HepG2 (cell line): ENCODE results near the gene CRISPLD2. TPM values are rescaled to one million over a fixed set of nuclear protein-coding genes. Genes with fewer than 3 reads are reported as not detected.

Experiments
- ATAC-seq: fragments of 200-7000 bp; cut with Tn5 transposase; 3 replicates; pipeline ENCODE4 v1.9.1; 2020; ENCODE audit warnings: mild to moderate bottlenecking, moderate library complexity
- BruUV-seq: library from RNA; stranded (reverse); fragments of 400-500 nt; replicated peaks from 2 replicates; lab custom pipeline; 2021; lab: Mats Ljungman, UMichigan
- CTCF ChIA-PET: fragments of 300-600 bp; formaldehyde crosslinking; extraction: SDS; loops from one replicate; lab custom pipeline; 2021; ENCODE audit warnings: low total read pairs, inconsistent platforms, low intra/inter-chr PET ratio; lab: Yijun Ruan, JAX
- POLR2A ChIA-PET: fragments of 350-600 bp; sonication (Branson Sonifier 250); formaldehyde crosslinking; loops from one replicate; lab custom pipeline; 2020; ENCODE audit warnings: antibody characterized with exemption, inconsistent platforms; lab: Yijun Ruan, JAX
- DNase-seq: peaks from one replicate; pipeline ENCODE4 v3.0.0-alpha.2; 2015; ENCODE audit warnings: low spot score
- FAIRE-seq: peaks from 3 replicates; lab custom pipeline; 2011; peaks lifted over from hg19 to GRCh38; lab: Jason Lieb, UNC
- H2AFZ ChIP-seq: one replicate; pipeline ENCODE4 v1.6.1; 2011; ENCODE audit warnings: low read length, inconsistent platforms
- H3K27ac ChIP-seq: fragments of 300-600 bp; 3 replicates; pipeline ENCODE4 v1.8.0; 2011; ENCODE audit warnings: mixed run types, mild to moderate bottlenecking, mixed read lengths, low read length, inconsistent platforms; ENCODE audit not compliant: insufficient read depth; ENCODE audit errors: extremely low read length
- H3K27me3 ChIP-seq, 2 experiments: fragments of 200-600 bp in 1 of 2; 2 replicates in 1 of 2; 3 replicates in 1 of 2; pipeline versions ENCODE4 v1.6.0 to v1.8.0; 2011; ENCODE audit warnings: low read length in 2 of 2, mild to moderate bottlenecking in 2 of 2, moderate library complexity in 2 of 2, inconsistent platforms in 1 of 2; ENCODE audit not compliant: insufficient read depth in 2 of 2, control insufficient read depth in 1 of 2
- H3K36me3 ChIP-seq, 2 experiments: fragments of 200-600 bp in 1 of 2; replicated peaks in 1 of 2; 2 replicates in 1 of 2; 3 replicates in 1 of 2; pipeline versions ENCODE4 v1.5.1 to v1.8.0; 2011; ENCODE audit warnings: low read length in 2 of 2, inconsistent platforms in 1 of 2; ENCODE audit not compliant: insufficient read depth in 2 of 2, control insufficient read depth in 1 of 2
- H3K4me1 ChIP-seq: 2 replicates; pipeline ENCODE4 v1.5.1; 2012; ENCODE audit warnings: low read length, inconsistent platforms; ENCODE audit not compliant: insufficient read depth
- H3K4me2 ChIP-seq: 2 replicates; pipeline ENCODE4 v1.6.0; 2011; ENCODE audit warnings: low read depth, low read length, inconsistent platforms
- H3K4me3 ChIP-seq, 3 experiments: fragments of 200-600 bp in 1 of 3; sonication (generic), shearing (Covaris generic) in 1 of 3; replicated peaks in 1 of 3; 2 replicates each; pipeline ENCODE4 v1.5.1; 2011 to 2016; ENCODE audit warnings: low read length in 3 of 3, inconsistent platforms in 2 of 3, low read depth in 2 of 3, mild to moderate bottlenecking in 2 of 3, control low read depth in 1 of 3, mixed read lengths in 1 of 3; ENCODE audit not compliant: insufficient read depth in 1 of 3
- H3K79me2 ChIP-seq: one replicate; pipeline ENCODE4 v1.6.1; 2011; ENCODE audit warnings: low read length, inconsistent platforms; ENCODE audit not compliant: insufficient read depth
- H3K9ac ChIP-seq: 2 replicates; pipeline ENCODE4 v1.6.0; 2011; ENCODE audit warnings: mild to moderate bottlenecking, low read depth, low read length, inconsistent platforms; ENCODE audit not compliant: insufficient read depth
- H3K9me3 ChIP-seq: 2 replicates; pipeline ENCODE4 v1.5.1; 2012; ENCODE audit warnings: mild to moderate bottlenecking, low read length
- H4K20me1 ChIP-seq: 2 replicates; pipeline ENCODE4 v1.6.0; 2011; ENCODE audit warnings: inconsistent platforms, mild to moderate bottlenecking, low read length, moderate library complexity; ENCODE audit not compliant: insufficient read depth
- DBP ChIP-seq: sonication (generic); formaldehyde crosslinking; IDR thresholded peaks from 2 replicates; pipeline ENCODE4 v1.4.0; 2020; ENCODE audit warnings: missing genetic modification reagents; ENCODE audit errors: not compliant biosample characterization
- HOXA9 ChIP-seq: sonication (generic); formaldehyde crosslinking; IDR thresholded peaks from 2 replicates; pipeline ENCODE4 v1.8.1; 2022; ENCODE audit warnings: missing genetic modification reagents, mild to moderate bottlenecking, moderate library complexity, borderline replicate concordance
- ZBTB25 ChIP-seq: IDR thresholded peaks from 2 replicates; pipeline ENCODE4 v1.6.1; 2018; ENCODE audit warnings: missing genetic modification reagents
- ZHX1 ChIP-seq: sonication (generic); formaldehyde crosslinking; IDR thresholded peaks from 2 replicates; pipeline ENCODE4 v1.8.1; 2022; ENCODE audit warnings: low read depth, mild to moderate bottlenecking, missing genetic modification reagents
- ZNF639 ChIP-seq: conservative IDR thresholded peaks from 2 replicates; pipeline ENCODE4 v1.6.1; 2018; ENCODE audit warnings: missing genetic modification reagents
- ZSCAN12 ChIP-seq: sonication (generic); formaldehyde crosslinking; IDR thresholded peaks from 2 replicates; pipeline ENCODE4 v1.9.0; 2021; ENCODE audit warnings: mild to moderate bottlenecking, missing genetic modification reagents
- WGBS: methylation state at CpG from one replicate; pipeline ENCODE4 v1.1.6; 2017; ENCODE audit warnings: low lambda C conversion rate; 5-methylcytosine and 5-hydroxymethylcytosine counted together
- in situ Hi-C: cut with HindIII; loops from 2 replicates; pipeline ENCODE4 v1.10.0; 2017; ENCODE audit warnings: low pct_unique_long_range_greater_than_20kb; ENCODE audit not compliant: extremely low pct_ligation_motif_present
- intact Hi-C: fragments of 100-400 bp; cut with micrococcal nuclease; formaldehyde crosslinking; loops from one replicate; pipeline ENCODE4 v1.10.0; 2022; ENCODE audit not compliant: unreplicated experiment
- polyA plus RNA-seq, 8 experiments: library from polyadenylated mRNA; depleted of rRNA in 3 of 8; stranded (reverse) in 7 of 8; unstranded in 1 of 8; fragments of >200 nt; fragmentation: Illumina TruSeq in 4 of 8; extraction: Trizol in 4 of 8; gene quantifications; 2 replicates each; pipeline versions ENCODE4 v1.2.1 to v1.2.3, GENCODE V29; 2011 to 2016; ENCODE audit warnings: low read depth in 4 of 8, missing spikeins in 1 of 8, mixed read lengths in 1 of 8; ENCODE audit not compliant: insufficient read depth in 1 of 8
- total RNA-seq, 5 experiments: library from RNA; depleted of rRNA; stranded (reverse); fragments of >200 nt; fragmentation: Illumina TruSeq; extraction: Trizol; gene quantifications; 2 replicates each; pipeline ENCODE4 v1.2.3, GENCODE V29; 2016; ENCODE audit warnings: low read depth in 1 of 5

Gene CRISPLD2
- total and polyA plus RNA-seq, 2 of the 13 experiments (the other 11 are each of a cell fraction or from before 2014, with no cell fraction given): 0.04 to 0.31 TPM

- ChIA-PET POLR2A (interaction anchor here (0.7 kb wide), 1 partner anchor 773 kb away, joined by 3 read pairs; no protein-coding TSS in a partner anchor), CTCF (no interaction called here)
- ATAC-seq: no peak
- Histone ChIP-seq H3K9ac (no peak overlapping the region), H4K20me1 (no peaks in the 10 kb centered on the region), H3K36me3 (no peaks in the 10 kb centered on the region), H3K27me3 (no peaks in the 10 kb centered on the region), H3K4me1 (peaks cover 19% of the 10 kb centered on the region; the same call in 1 of the 2 replicates), H3K4me3 (no peak overlapping the region), H3K27ac (no peak overlapping the region)
- no TSS peak for BruUV-seq
- intact Hi-C loops (no loop called here), in situ Hi-C loops (no loop called here)
- TF ChIP-seq ZBTB25 (CRISPR knock-in tag) (no peak), ZNF639 (CRISPR knock-in tag) (no peak), ZHX1 (CRISPR knock-in tag) (no peak), ZSCAN12 (CRISPR knock-in tag) (no peak), DBP (CRISPR knock-in tag) (no peak), HOXA9 (CRISPR knock-in tag) (no peak)
- TF ChIP-seq, all 625 proteins: peak for 0
- no peak overlapping the region for H3K4me2 ChIP-seq
- H3K79me2 ChIP-seq: no peaks in the 10 kb centered on the region
- no peaks in the 10 kb centered on the region for H3K9me3 ChIP-seq
- no peak overlapping the region for H2AFZ ChIP-seq
- 57% methylated on average over 5 of the region's 5 CpGs for WGBS
- FAIRE-seq: no peak
- no peak for DNase-seq
Observed at GRCh38 chr16:84787263-84787622, 32.5 kb upstream of the CRISPLD2 start.
